MM.1S (cell line): Measurements from ENCODE around the gene SLC4A4.

Experiments used
- DNase-seq: peaks from one replicate; pipeline ENCODE4 v3.0.0-alpha.2; 2015
- H2AFZ ChIP-seq: fragments of 300-600 bp; sonication (generic); 2 replicates; pipeline ENCODE4 v1.6.0; 2016; ENCODE audit warnings: antibody characterized with exemption, low read length
- H3F3A ChIP-seq: fragments of 300-600 bp; sonication (generic); 2 replicates; pipeline ENCODE4 v1.6.1; 2016; ENCODE audit warnings: mild to moderate bottlenecking, antibody characterized with exemption, low read length, moderate library complexity, mixed read lengths; ENCODE audit not compliant: insufficient read depth
- H3K27ac ChIP-seq: fragments of 300-600 bp; sonication (generic); 2 replicates; pipeline ENCODE4 v1.5.1; 2016; ENCODE audit warnings: mild to moderate bottlenecking, low read length
- H3K27me3 ChIP-seq: fragments of 300-600 bp; sonication (generic); replicated peaks from 2 replicates; pipeline ENCODE4 v1.6.0; 2016; ENCODE audit warnings: low read length; ENCODE audit not compliant: insufficient read depth
- H3K36me3 ChIP-seq: fragments of 300-600 bp; sonication (generic); replicated peaks from 2 replicates; pipeline ENCODE4 v1.6.1; 2016; ENCODE audit warnings: mild to moderate bottlenecking, low read length, mixed read lengths; ENCODE audit not compliant: insufficient read depth
- H3K4me1 ChIP-seq: fragments of 300-600 bp; sonication (generic); 2 replicates; pipeline ENCODE4 v1.6.1; 2016; ENCODE audit warnings: low read length, mixed read lengths
- H3K4me2 ChIP-seq: fragments of 300-600 bp; sonication (generic); 2 replicates; pipeline ENCODE4 v1.6.0; 2016; ENCODE audit warnings: low read depth, low read length
- H3K4me3 ChIP-seq: fragments of 300-600 bp; sonication (generic); 2 replicates; pipeline ENCODE4 v1.5.1; 2016; ENCODE audit warnings: low read length, mixed read lengths
- H3K79me2 ChIP-seq: fragments of 300-600 bp; sonication (generic); 2 replicates; pipeline ENCODE4 v1.6.1; 2016; ENCODE audit warnings: mixed run types, low read length, mixed read lengths
- H3K9ac ChIP-seq: fragments of 300-600 bp; sonication (generic); 2 replicates; pipeline ENCODE4 v1.6.1; 2016; ENCODE audit warnings: low read length, mixed read lengths
- H3K9me2 ChIP-seq: fragments of 300-600 bp; sonication (generic); replicated peaks from 2 replicates; pipeline ENCODE4 v1.6.1; 2016; ENCODE audit warnings: mild to moderate bottlenecking, low read length, mixed read lengths; ENCODE audit not compliant: insufficient read depth
- H3K9me3 ChIP-seq: fragments of 300-600 bp; sonication (generic); replicated peaks from 2 replicates; pipeline ENCODE4 v1.6.1; 2016; ENCODE audit warnings: mild to moderate bottlenecking, low read length, mixed read lengths; ENCODE audit not compliant: insufficient read depth
- H4K20me1 ChIP-seq: fragments of 300-600 bp; sonication (generic); 2 replicates; pipeline ENCODE4 v1.6.1; 2016; ENCODE audit warnings: mild to moderate bottlenecking, low read length, moderate library complexity, mixed read lengths; ENCODE audit not compliant: insufficient read depth
- CTCF ChIP-seq: fragments of 300-600 bp; sonication (generic); IDR thresholded peaks from 2 replicates; pipeline ENCODE4 v1.5.1; 2016; ENCODE audit warnings: antibody characterized with exemption, low read length, mixed read lengths
- EZH2 ChIP-seq: fragments of 300-600 bp; sonication (generic); optimal IDR thresholded peaks from 2 replicates; pipeline ENCODE3; 2017; ENCODE audit warnings: low read depth, mild to moderate bottlenecking, antibody characterized with exemption, low read length, mixed read lengths
- EZH2phosphoT487 ChIP-seq: fragments of 300-600 bp; sonication (generic); IDR thresholded peaks from 2 replicates; pipeline ENCODE4 v1.6.1; 2018; ENCODE audit warnings: antibody characterized with exemption, low read length

Gene SLC4A4

DNA sequence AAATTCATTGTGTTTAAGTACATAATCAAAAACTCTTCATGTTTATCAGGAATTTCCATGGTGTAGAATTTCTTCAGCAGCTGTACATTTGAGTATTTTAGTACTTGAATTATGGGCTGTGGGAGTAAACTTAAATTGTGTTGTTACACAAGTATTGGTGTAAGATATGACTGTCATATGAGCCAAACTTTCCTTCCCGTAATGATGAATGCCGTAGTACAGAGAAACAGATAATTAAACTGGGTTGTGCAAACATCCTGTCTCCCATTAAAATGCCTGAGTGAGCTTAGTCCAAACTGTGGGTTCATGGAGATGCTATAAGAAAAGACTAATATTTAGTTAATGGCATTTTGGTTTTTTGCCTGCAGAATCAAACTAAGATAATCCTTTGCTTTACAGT lies 159.2 kb downstream of the SLC4A4 start:
- TF ChIP-seq EZH2phosphoT487 (no peak), EZH2 (no peak), CTCF (no peak)
- no peak overlapping the region for H3K4me2 ChIP-seq
- no peaks in the 10 kb centered on the region for H4K20me1 ChIP-seq
- H2AFZ ChIP-seq: no peak overlapping the region
- H3K79me2 ChIP-seq: no peaks in the 10 kb centered on the region
- H3F3A ChIP-seq: no peaks in the 10 kb centered on the region
- H3K9me2 ChIP-seq: no peaks in the 10 kb centered on the region
- no peaks in the 10 kb centered on the region for H3K36me3 ChIP-seq
- H3K27ac ChIP-seq: no peak overlapping the region
- no peaks in the 10 kb centered on the region for H3K9me3 ChIP-seq
- H3K9ac ChIP-seq: no peak overlapping the region
- no peak overlapping the region for H3K4me3 ChIP-seq
- no peaks in the 10 kb centered on the region for H3K27me3 ChIP-seq
- H3K4me1 ChIP-seq: no peaks in the 10 kb centered on the region
- DNase-seq: no peak

DNA sequence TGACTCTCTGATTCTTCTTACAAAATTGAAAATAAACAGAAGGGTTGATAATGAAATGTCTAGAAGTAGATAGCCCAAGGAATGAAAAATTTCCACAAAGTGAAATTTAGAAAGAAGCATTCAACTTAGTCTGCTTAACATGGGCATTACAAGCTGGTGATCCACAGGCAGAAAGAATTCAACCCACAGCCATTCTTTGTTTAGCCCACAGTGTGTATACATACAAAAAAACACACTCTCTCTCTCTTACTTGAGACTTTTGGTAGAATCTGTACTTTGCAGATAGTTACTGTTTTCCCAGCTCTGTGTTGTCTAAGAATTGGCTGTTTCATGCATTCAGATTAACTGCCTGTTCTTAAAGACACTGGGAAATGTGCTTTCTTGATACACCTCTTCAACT lies 159.8 kb downstream of the SLC4A4 start:
- H3K27ac ChIP-seq: no peak overlapping the region
- H3K36me3 ChIP-seq: no peaks in the 10 kb centered on the region
- H2AFZ ChIP-seq: no peak overlapping the region
- no peak overlapping the region for H3K4me3 ChIP-seq
- H3K4me1 ChIP-seq: no peaks in the 10 kb centered on the region
- no peaks in the 10 kb centered on the region for H3K9me3 ChIP-seq
- no peak overlapping the region for H3K4me2 ChIP-seq
- H3K79me2 ChIP-seq: no peaks in the 10 kb centered on the region
- no peak for DNase-seq
- no peaks in the 10 kb centered on the region for H4K20me1 ChIP-seq
- H3F3A ChIP-seq: no peaks in the 10 kb centered on the region
- H3K27me3 ChIP-seq: no peaks in the 10 kb centered on the region
- H3K9ac ChIP-seq: no peak overlapping the region
- TF ChIP-seq EZH2phosphoT487 (no peak), EZH2 (no peak), CTCF (no peak)
- no peaks in the 10 kb centered on the region for H3K9me2 ChIP-seq

DNA sequence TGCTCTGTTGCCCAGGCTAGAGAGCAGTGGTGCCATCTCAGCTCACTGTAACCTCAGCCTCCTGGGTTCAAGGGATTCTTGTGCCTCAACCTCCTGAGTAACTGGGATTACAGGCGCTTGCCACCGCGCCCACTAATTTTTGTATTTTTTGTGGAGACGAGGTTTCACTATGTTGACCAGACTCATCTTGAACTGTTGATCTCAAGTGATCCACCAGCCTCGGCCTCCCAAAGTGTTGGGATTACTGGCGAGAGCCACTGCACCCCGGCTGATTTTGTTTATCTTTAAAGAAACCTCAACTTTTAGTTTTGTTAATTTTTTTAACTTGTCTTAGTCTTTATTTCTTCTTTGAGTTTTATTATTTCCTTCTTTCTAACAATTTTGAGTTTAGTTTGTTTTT lies 163.2 kb downstream of the SLC4A4 start:
- no peaks in the 10 kb centered on the region for H3K36me3 ChIP-seq
- TF ChIP-seq EZH2 (no peak), CTCF (no peak), EZH2phosphoT487 (no peak)
- no peak overlapping the region for H3K4me3 ChIP-seq
- H3K9me3 ChIP-seq: no peaks in the 10 kb centered on the region
- no peaks in the 10 kb centered on the region for H3K79me2 ChIP-seq
- no peak overlapping the region for H2AFZ ChIP-seq
- H3K4me2 ChIP-seq: no peak overlapping the region
- DNase-seq: no peak
- H3K9ac ChIP-seq: no peak overlapping the region
- H3K27ac ChIP-seq: no peak overlapping the region
- H3K27me3 ChIP-seq: no peaks in the 10 kb centered on the region
- H3K9me2 ChIP-seq: no peaks in the 10 kb centered on the region
- no peaks in the 10 kb centered on the region for H3F3A ChIP-seq
- no peaks in the 10 kb centered on the region for H4K20me1 ChIP-seq
- no peaks in the 10 kb centered on the region for H3K4me1 ChIP-seq
